ENCODE data around the gene RIPOR3. TPM values are rescaled to one million over a fixed set of nuclear protein-coding genes. Genes with fewer than 3 reads are reported as not detected.

Gene RIPOR3
- total and polyA plus RNA-seq, 4 donors, result 4.3 to 9.9 (median 7.7) TPM

GRCh38 chr20:50668798-50669197 is 22.5 kb downstream of the RIPOR3 start:
- H3K4me1 ChIP-seq (ENCODE audit: control insufficient read depth in 5 of 5, insufficient read depth in 5 of 5, low read length in 5 of 5), result peaks cover 0 to 6% (median 0%) of the 10 kb centered on the region in 5 donors
- WGBS, 2 donors, result 94 to 96% methylated on average over 4 of the region's 4 CpGs
- H3K27ac ChIP-seq (ENCODE audit: low read depth in 1 of 2, low read length in 1 of 2), result no peak overlapping the region
- ATAC-seq (ENCODE audit: insufficient read depth, low FRiP score) (no peak), DNase-seq (no peak)
- H3K27me3 ChIP-seq (ENCODE audit: control insufficient read depth in 3 of 3, insufficient read depth in 3 of 3, low read length in 2 of 3), result no peaks in the 10 kb centered on the region
- H3K36me3 ChIP-seq (ENCODE audit: control insufficient read depth in 4 of 4, insufficient read depth in 4 of 4, low read length in 4 of 4), result no peaks in the 10 kb centered on the region
- H3K9ac ChIP-seq (ENCODE audit: insufficient read depth in 1 of 2, low read length in 2 of 2), result no peak overlapping the region
- TF ChIP-seq CTCF (IDR thresholded peaks at IDR 0.05; ENCODE audit: control extremely low read depth, extremely low read depth), result no peak
- no peaks in the 10 kb centered on the region for H3K9me3 ChIP-seq (ENCODE audit: control insufficient read depth in 4 of 4, insufficient read depth in 3 of 4, low read length in 3 of 4)
- no peak overlapping the region for H3K4me3 ChIP-seq

GRCh38 chr20:50668326-50668725 is 23.0 kb downstream of the RIPOR3 start:
- H3K36me3 ChIP-seq (ENCODE audit: control insufficient read depth in 4 of 4, insufficient read depth in 4 of 4, low read length in 4 of 4), result no peaks in the 10 kb centered on the region
- DNase-seq (no peak), ATAC-seq (ENCODE audit: insufficient read depth, low FRiP score) (no peak)
- H3K9ac ChIP-seq (ENCODE audit: insufficient read depth in 1 of 2, low read length in 2 of 2), result no peak overlapping the region
- no peak for TF ChIP-seq CTCF (IDR thresholded peaks at IDR 0.05; ENCODE audit: control extremely low read depth, extremely low read depth)
- H3K4me3 ChIP-seq, result no peak overlapping the region
- H3K27me3 ChIP-seq (ENCODE audit: control insufficient read depth in 3 of 3, insufficient read depth in 3 of 3, low read length in 2 of 3), result no peaks in the 10 kb centered on the region
- H3K4me1 ChIP-seq (ENCODE audit: control insufficient read depth in 5 of 5, insufficient read depth in 5 of 5, low read length in 5 of 5), result peaks cover 0 to 2% (median 0%) of the 10 kb centered on the region in 5 donors
- H3K9me3 ChIP-seq (ENCODE audit: control insufficient read depth in 4 of 4, insufficient read depth in 3 of 4, low read length in 3 of 4), result no peaks in the 10 kb centered on the region
- WGBS, 2 donors, result 95 to 99% methylated on average over 6 of the region's 6 CpGs
- no peak overlapping the region for H3K27ac ChIP-seq (ENCODE audit: low read depth in 1 of 2, low read length in 1 of 2)

- Histone ChIP-seq H3K36me3 (ENCODE audit: control insufficient read depth in 4 of 4, insufficient read depth in 4 of 4, low read length in 4 of 4) (no peaks in the 10 kb centered on the region), H3K9me3 (ENCODE audit: control insufficient read depth in 4 of 4, insufficient read depth in 3 of 4, low read length in 3 of 4) (no peaks in the 10 kb centered on the region), H3K4me3 (no peak overlapping the region), H3K4me1 (ENCODE audit: control insufficient read depth in 5 of 5, insufficient read depth in 5 of 5, low read length in 5 of 5) (peaks cover 0 to 6% (median 0%) of the 10 kb centered on the region in 5 donors), H3K27me3 (ENCODE audit: control insufficient read depth in 3 of 3, insufficient read depth in 3 of 3, low read length in 2 of 3) (no peaks in the 10 kb centered on the region), H3K9ac (ENCODE audit: insufficient read depth in 1 of 2, low read length in 2 of 2) (no peak overlapping the region), H3K27ac (ENCODE audit: low read depth in 1 of 2, low read length in 1 of 2) (no peak overlapping the region)
- TF ChIP-seq CTCF (IDR thresholded peaks at IDR 0.05; ENCODE audit: control extremely low read depth, extremely low read depth), result no peak
- no peak for ATAC-seq (ENCODE audit: insufficient read depth, low FRiP score)
- WGBS, 2 donors, result 88 to 91% methylated on average over 9 of the region's 9 CpGs
- DNase-seq, result no peak
These were observed 24.5 kb downstream of the RIPOR3 start for GRCh38 chr20:50666709-50667298.

- no peak for ATAC-seq (ENCODE audit: insufficient read depth, low FRiP score)
- WGBS, 2 donors, result 86 to 96% methylated on average over 11 of the region's 11 CpGs
- peaks cover 0 to 10% (median 0%) of the 10 kb centered on the region in 5 donors for H3K4me1 ChIP-seq (ENCODE audit: control insufficient read depth in 5 of 5, insufficient read depth in 5 of 5, low read length in 5 of 5)
- H3K36me3 ChIP-seq (ENCODE audit: control insufficient read depth in 4 of 4, insufficient read depth in 4 of 4, low read length in 4 of 4), result no peaks in the 10 kb centered on the region
- no peaks in the 10 kb centered on the region for H3K27me3 ChIP-seq (ENCODE audit: control insufficient read depth in 3 of 3, insufficient read depth in 3 of 3, low read length in 2 of 3)
- H3K27ac ChIP-seq (ENCODE audit: low read depth in 1 of 2, low read length in 1 of 2), result no peak overlapping the region
- no peak for DNase-seq
- TF ChIP-seq CTCF (IDR thresholded peaks at IDR 0.05; ENCODE audit: control extremely low read depth, extremely low read depth), result no peak
- H3K9me3 ChIP-seq (ENCODE audit: control insufficient read depth in 4 of 4, insufficient read depth in 3 of 4, low read length in 3 of 4), result no peaks in the 10 kb centered on the region
- H3K9ac ChIP-seq (ENCODE audit: insufficient read depth in 1 of 2, low read length in 2 of 2), result no peak overlapping the region
- H3K4me3 ChIP-seq, result no peak overlapping the region
These were observed 27.1 kb downstream of the RIPOR3 start for GRCh38 chr20:50664254-50664653.

Measured in lung (tissue), 12 donors.